Stimulated activated naive CD4-positive, alpha-beta T cell treated with Interleukin-2 at 50 U/mL for 16 hours (primary cell): ENCODE data around the gene PAM.

Experiments
- DNase-seq: peaks from one replicate; lab custom pipeline; 2025; lab: John Stamatoyannopoulos, UW

Gene PAM

GRCh38 chr5:102813740-102814139 is 58.6 kb downstream of the PAM start:
- no peak for DNase-seq

- DNase-seq, result no peak
Observed at GRCh38 chr5:102815084-102815483, 60.0 kb downstream of the PAM start.

- no peak for DNase-seq
Observed at GRCh38 chr5:102815540-102816332, 60.6 kb downstream of the PAM start.

- no peak for DNase-seq
Observed at GRCh38 chr5:102818345-102818744, 63.2 kb downstream of the PAM start.

- no peak for DNase-seq
Observed at GRCh38 chr5:102818934-102819333, 63.8 kb downstream of the PAM start.

GRCh38 chr5:102819634-102820033 is 64.5 kb downstream of the PAM start:
- DNase-seq, result no peak

- no peak for DNase-seq
Observed at GRCh38 chr5:102823441-102823874, 68.4 kb downstream of the PAM start.

GRCh38 chr5:102826629-102827028 is 71.5 kb downstream of the PAM start:
- DNase-seq, result no peak

GRCh38 chr5:102830241-102830640 is 75.1 kb downstream of the PAM start:
- no peak for DNase-seq

GRCh38 chr5:102832445-102832844 is 77.3 kb downstream of the PAM start:
- DNase-seq, result no peak

- DNase-seq, result no peak
Observed at GRCh38 chr5:102833146-102833545, 78.0 kb downstream of the PAM start.

GRCh38 chr5:102834438-102834964 is 79.4 kb downstream of the PAM start:
- DNase-seq, result no peak

- no peak for DNase-seq
Observed at GRCh38 chr5:102835717-102836116, 80.6 kb downstream of the PAM start.

- DNase-seq, result no peak
Observed at GRCh38 chr5:102841021-102841420, 85.9 kb downstream of the PAM start.

GRCh38 chr5:102843997-102844396 is 88.9 kb downstream of the PAM start:
- DNase-seq, result no peak

GRCh38 chr5:102845041-102845440 is 89.9 kb downstream of the PAM start:
- DNase-seq, result no peak

- DNase-seq, result no peak
Observed at GRCh38 chr5:102850503-102850902, 95.4 kb downstream of the PAM start.

GRCh38 chr5:102853680-102854079 is 98.6 kb downstream of the PAM start:
- DNase-seq, result no peak

GRCh38 chr5:102855681-102856388 is 100.7 kb downstream of the PAM start:
- DNase-seq, result no peak

- DNase-seq, result no peak
Observed at GRCh38 chr5:102856389-102856777, 101.3 kb downstream of the PAM start.

- no peak for DNase-seq
Observed at GRCh38 chr5:102857076-102857818, 102.1 kb downstream of the PAM start.

GRCh38 chr5:102858221-102858620 is 103.1 kb downstream of the PAM start:
- DNase-seq, result no peak

- no peak for DNase-seq
Observed at GRCh38 chr5:102858808-102859207, 103.7 kb downstream of the PAM start.
